Measurements from ENCODE around the gene CCDC170. TPM values are rescaled to one million over a fixed set of nuclear protein-coding genes. Genes with fewer than 3 reads are reported as not detected.
"Not testable (repeated sequence)": the region's sequence is repeated elsewhere in the genome, so short reads cannot be mapped to it uniquely, and the experiment has no call there.

Gene CCDC170
- total RNA-seq (1 to 10 TPM; 3.1 to 3.3 TPM), polyA plus RNA-seq (ENCODE audit: insufficient read depth, low read depth, low replicate concordance) (9.5 TPM)
- long read RNA-seq, donor 1, full-length matches to known transcripts, result 1 of 1 reads
- long read RNA-seq, donor 1, partial matches to known transcripts, result 0 of 1 reads
- long read RNA-seq, donor 1, other reads (novel, unspliced or antisense), result 0 of 1 reads
- long read RNA-seq, donor 2, result 0 reads

- peak within 1 kb of the TSS in 1 of 2 donors; percentile 32 for H3K27ac ChIP-seq
- no peaks in the 10 kb centered on the region for H3K27me3 ChIP-seq
- H3K9me3 ChIP-seq, result no peaks in the 10 kb centered on the region
- H3K4me3 ChIP-seq, result peak within 1 kb of the TSS; percentile 53 to 79
- intact Hi-C loops (cut with DNase I; ENCODE audit: low total_unique reads), result no loop called here
- no peak for TF ChIP-seq CTCF (IDR thresholded peaks at IDR 0.05)
- TF ChIP-seq POLR2A (IDR thresholded peaks at IDR 0.05), result no peak
- peak; percentile 38 for DNase-seq
- no peaks in the 10 kb centered on the region for H3K36me3 ChIP-seq (ENCODE audit: low read depth, missing control alignments)
- peaks cover 7% of the 10 kb centered on the region for H3K4me1 ChIP-seq
- 0 to 1% methylated on average over 8 to 22 of the region's 58 CpGs for WGBS, 2 donors
Observed at GRCh38 chr6:151493804-151494234, at the start of gene CCDC170. TSS of gene CCDC170 (plus strand) at chr6:151494017. CDS start at chr6:151494129, 112 bp downstream.

DNA sequence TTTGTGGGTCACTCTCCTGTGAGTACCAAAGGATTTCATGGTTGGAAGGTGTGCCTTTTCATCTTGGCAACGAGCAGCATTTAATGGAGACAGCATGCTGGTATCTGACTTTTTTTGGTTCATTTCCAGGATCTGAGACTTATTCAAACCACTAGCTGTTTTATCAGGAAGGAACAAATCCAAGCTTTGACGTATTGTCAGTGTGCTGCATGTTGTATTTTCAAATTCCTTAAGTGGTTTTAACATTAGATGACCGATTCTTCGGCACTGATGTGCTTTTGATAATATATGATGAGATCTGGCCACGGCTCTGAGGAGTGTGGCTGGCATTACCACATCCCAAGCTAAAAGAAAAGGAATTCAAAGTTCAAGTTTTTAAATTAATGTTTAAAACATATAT, 48.3 kb upstream of the CCDC170 start:
- WGBS, 2 donors, result 47 to 48% methylated on average over 5 of the region's 5 CpGs
- no peaks in the 10 kb centered on the region for H3K36me3 ChIP-seq (ENCODE audit: low read depth, missing control alignments)
- TF ChIP-seq POLR2A (IDR thresholded peaks at IDR 0.05) (no peak), CTCF (IDR thresholded peaks at IDR 0.05) (no peak)
- DNase-seq, result no peak
- H3K27me3 ChIP-seq, result no peaks in the 10 kb centered on the region
- intact Hi-C loops (cut with DNase I; ENCODE audit: low total_unique reads), result no loop called here
- H3K4me3 ChIP-seq, result no peak overlapping the region
- no peaks in the 10 kb centered on the region for H3K9me3 ChIP-seq
- H3K4me1 ChIP-seq, result peaks cover 24% of the 10 kb centered on the region
- H3K27ac ChIP-seq, result no peak overlapping the region

DNA sequence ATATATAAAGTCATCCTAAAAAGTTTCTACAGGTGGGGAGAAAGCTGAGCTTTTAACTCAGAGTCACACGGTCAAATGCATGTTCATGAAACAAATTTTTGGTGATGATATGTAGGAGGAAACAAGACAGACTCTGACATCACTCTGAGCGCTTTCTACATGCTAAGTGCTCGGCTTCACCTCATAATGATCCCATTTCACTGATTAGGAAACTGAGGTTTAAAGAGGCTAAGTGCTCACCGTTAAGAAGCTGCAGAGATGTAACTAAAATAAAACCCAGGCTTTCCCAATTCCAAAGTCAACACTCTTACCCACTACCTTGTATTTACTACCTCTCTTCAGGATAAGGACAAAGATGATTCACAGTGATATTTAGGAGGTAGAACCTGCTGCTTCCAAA, 46.6 kb upstream of the CCDC170 start:
- no peaks in the 10 kb centered on the region for H3K36me3 ChIP-seq (ENCODE audit: low read depth, missing control alignments)
- H3K4me1 ChIP-seq, result peaks cover 27% of the 10 kb centered on the region
- no peak overlapping the region for H3K4me3 ChIP-seq
- intact Hi-C loops (cut with DNase I; ENCODE audit: low total_unique reads), result no loop called here
- TF ChIP-seq CTCF (IDR thresholded peaks at IDR 0.05), result no peak
- no peak for TF ChIP-seq POLR2A (IDR thresholded peaks at IDR 0.05)
- no peak overlapping the region for H3K27ac ChIP-seq
- WGBS, 2 donors, result 91 to 96% methylated on average over 4 of the region's 4 CpGs
- DNase-seq, result no peak
- H3K9me3 ChIP-seq, result no peaks in the 10 kb centered on the region
- no peaks in the 10 kb centered on the region for H3K27me3 ChIP-seq

- TF ChIP-seq CTCF (IDR thresholded peaks at IDR 0.05) (no peak), POLR2A (IDR thresholded peaks at IDR 0.05) (no peak)
- H3K27me3 ChIP-seq, result no peaks in the 10 kb centered on the region
- H3K36me3 ChIP-seq (ENCODE audit: low read depth, missing control alignments), result no peaks in the 10 kb centered on the region
- no peak overlapping the region for H3K27ac ChIP-seq
- WGBS, 2 donors, result 86 to 89% methylated on average over 11 to 12 of the region's 12 CpGs
- intact Hi-C loops (cut with DNase I; ENCODE audit: low total_unique reads), result no loop called here
- no peak for DNase-seq
- no peak overlapping the region for H3K4me3 ChIP-seq
- no peaks in the 10 kb centered on the region for H3K9me3 ChIP-seq
- H3K4me1 ChIP-seq, result peaks cover 26% of the 10 kb centered on the region
Observed at GRCh38 chr6:151448623-151449022, 45.2 kb upstream of the CCDC170 start.

- DNase-seq; H3K27ac ChIP-seq; H3K9me3 ChIP-seq; H3K36me3 ChIP-seq (ENCODE audit: low read depth, missing control alignments); intact Hi-C loops (cut with DNase I; ENCODE audit: low total_unique reads); H3K27me3 ChIP-seq: not testable (repeated sequence)
- WGBS, 2 donors, result 44 to 61% methylated on average over 6 of the region's 6 CpGs
- H3K4me3 ChIP-seq, result peak overlapping the region in 1 of 2 donors; percentile 76
- H3K4me1 ChIP-seq, result peaks cover 22% of the 10 kb centered on the region
Observed at GRCh38 chr6:151450928-151451327, 42.9 kb upstream of the CCDC170 start.
